SU-DHL-6 (cell line): ENCODE measurements around the gene EDIL3.

ENCODE experiments used
- CTCF ChIP-seq: fragments of 200-600 bp; sonication (generic); IDR thresholded peaks from one replicate; pipeline ENCODE4 v1.5.1; 2017; ENCODE audit warnings: antibody characterized with exemption, mild to moderate bottlenecking, low read length, moderate library complexity; ENCODE audit not compliant: insufficient read depth, poor library complexity, severe bottlenecking
- EZH2phosphoT487 ChIP-seq: fragments of 200-600 bp; sonication (generic), shearing (Covaris generic); conservative IDR thresholded peaks from 2 replicates; pipeline ENCODE4 v1.6.1; 2018; ENCODE audit warnings: mild to moderate bottlenecking, antibody characterized with exemption, low read length, moderate library complexity, mixed read lengths

GRCh38 chr5:84036842-84037241 is 347.8 kb downstream of the EDIL3 start:
- TF ChIP-seq CTCF (no peak), EZH2phosphoT487 (no peak)
